ENCODE measurements around the gene RBM5. TPM values are rescaled to one million over a fixed set of nuclear protein-coding genes. Genes with fewer than 3 reads are reported as not detected.

RBM5 gene
- total and polyA plus RNA-seq, 2 donors (not counting 1 experiment from before 2014, with no cell fraction given): 405 to 464 TPM

DNA sequence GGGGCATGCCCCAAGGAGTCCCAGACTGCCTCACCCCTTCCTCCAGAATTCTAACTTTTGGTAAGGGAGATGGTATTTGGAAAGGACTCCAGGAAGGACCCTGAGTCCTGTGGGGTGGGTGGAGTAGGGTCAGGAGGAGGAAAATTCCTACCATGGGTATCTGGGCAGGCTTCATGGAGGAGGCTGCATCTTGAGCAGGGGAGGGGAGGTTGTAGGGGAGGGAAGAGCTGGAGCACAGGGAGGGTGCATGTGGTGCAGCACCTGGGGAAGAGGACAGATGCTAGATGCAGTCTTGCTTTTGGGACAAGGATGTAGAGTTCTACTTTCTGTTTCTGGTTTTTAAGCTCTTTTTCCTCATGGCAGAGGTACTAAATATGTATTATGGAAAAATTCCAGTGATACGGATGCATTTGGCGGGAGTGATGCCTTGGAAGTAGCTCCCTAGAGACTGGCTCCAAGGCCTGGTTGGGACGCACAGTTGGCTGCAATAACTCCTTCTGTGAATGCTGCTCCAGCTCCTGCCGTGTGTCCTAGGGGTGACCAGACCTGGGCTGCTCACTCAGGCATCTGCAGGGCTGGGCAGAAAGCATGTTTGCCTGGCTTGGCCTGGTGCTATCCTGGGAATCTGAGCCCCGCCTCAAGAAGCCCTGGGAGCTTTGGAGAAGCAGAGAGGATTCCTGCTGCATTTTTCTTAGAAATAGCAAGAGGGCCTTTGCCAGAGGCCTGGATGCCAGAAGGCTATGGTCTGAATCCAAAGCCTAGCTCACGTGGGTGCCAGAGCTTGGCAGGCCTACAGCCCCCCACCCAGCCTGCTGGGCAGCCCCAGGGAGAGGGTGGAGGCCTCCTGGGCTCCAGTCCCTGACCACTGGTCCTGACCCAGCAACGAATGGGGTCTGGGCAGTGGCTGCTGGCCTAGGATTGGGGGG is 76.5 kb downstream of the RBM5 start:
- CTCF ChIA-PET: interaction anchor here (1.3 kb wide), 1 partner anchor 27 kb away, joined by 3 read pairs; no protein-coding TSS in a partner anchor
- intact Hi-C loops (cut with micrococcal nuclease): no loop called here

More for the DNA sequence above, 76.5 kb downstream of the RBM5 start:
- no peaks in the 10 kb centered on the region for H3K4me1 Mint-ChIP-seq
- peaks cover 9% of the 10 kb centered on the region for H3K27me3 Mint-ChIP-seq
- H3K4me3 ChIP-seq (ENCODE audit: control extremely low read depth in 1 of 5, extremely low read depth in 1 of 5, insufficient read depth in 1 of 5, low read depth in 2 of 5, low read length in 4 of 5): no peak overlapping the region
- no peak overlapping the region for H3K4me2 ChIP-seq (replicated peaks; ENCODE audit: low read depth, low read length, poor library complexity, severe bottlenecking)
- ATAC-seq (ENCODE audit: low read depth) (no peak), DNase-seq (no peak)
- H3K27me3 ChIP-seq (replicated peaks in 1 of 4; ENCODE audit: control extremely low read depth in 1 of 4, control insufficient read depth in 3 of 4, insufficient read depth in 4 of 4, low read length in 3 of 4): no peaks in the 10 kb centered on the region
- H3K9ac ChIP-seq (ENCODE audit: low read length): no peak overlapping the region
- POLR2A ChIA-PET: no interaction called here
- no peaks in the 10 kb centered on the region for H3K36me3 ChIP-seq (replicated peaks in 1 of 2; ENCODE audit: control extremely low read depth in 1 of 2, control insufficient read depth in 1 of 2, extremely low read depth in 1 of 2, insufficient read depth in 2 of 2, low read length in 1 of 2)
- no peaks in the 10 kb centered on the region for H3K9me3 Mint-ChIP-seq (ENCODE audit: insufficient read depth)
- no peaks in the 10 kb centered on the region for H3K4me1 ChIP-seq (ENCODE audit: control insufficient read depth in 2 of 2, insufficient read depth in 2 of 2, low read length in 2 of 2)
- H4K20me1 ChIP-seq (ENCODE audit: control insufficient read depth, insufficient read depth, low read length, poor library complexity, severe bottlenecking): no peaks in the 10 kb centered on the region
- H3K27ac ChIP-seq (ENCODE audit: low read length in 2 of 2): no peak overlapping the region
- TF ChIP-seq, protein P1, sequence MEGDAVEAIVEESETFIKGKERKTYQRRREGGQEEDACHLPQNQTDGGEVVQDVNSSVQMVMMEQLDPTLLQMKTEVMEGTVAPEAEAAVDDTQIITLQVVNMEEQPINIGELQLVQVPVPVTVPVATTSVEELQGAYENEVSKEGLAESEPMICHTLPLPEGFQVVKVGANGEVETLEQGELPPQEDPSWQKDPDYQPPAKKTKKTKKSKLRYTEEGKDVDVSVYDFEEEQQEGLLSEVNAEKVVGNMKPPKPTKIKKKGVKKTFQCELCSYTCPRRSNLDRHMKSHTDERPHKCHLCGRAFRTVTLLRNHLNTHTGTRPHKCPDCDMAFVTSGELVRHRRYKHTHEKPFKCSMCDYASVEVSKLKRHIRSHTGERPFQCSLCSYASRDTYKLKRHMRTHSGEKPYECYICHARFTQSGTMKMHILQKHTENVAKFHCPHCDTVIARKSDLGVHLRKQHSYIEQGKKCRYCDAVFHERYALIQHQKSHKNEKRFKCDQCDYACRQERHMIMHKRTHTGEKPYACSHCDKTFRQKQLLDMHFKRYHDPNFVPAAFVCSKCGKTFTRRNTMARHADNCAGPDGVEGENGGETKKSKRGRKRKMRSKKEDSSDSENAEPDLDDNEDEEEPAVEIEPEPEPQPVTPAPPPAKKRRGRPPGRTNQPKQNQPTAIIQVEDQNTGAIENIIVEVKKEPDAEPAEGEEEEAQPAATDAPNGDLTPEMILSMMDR (IDR thresholded peaks at IDR 0.05): no peak
- no peak for TF ChIP-seq EZH2 (IDR thresholded peaks at IDR 0.05; ENCODE audit: borderline replicate concordance, insufficient read depth, low read depth, low read length, poor library complexity, severe bottlenecking)
- no peak overlapping the region for H3K4me3 Mint-ChIP-seq
- WGBS (ENCODE audit: insufficient coverage): 86% methylated on average over 7 of the region's 7 CpGs
- H2AFZ ChIP-seq (ENCODE audit: insufficient read depth, low read depth, low read length, poor library complexity, severe bottlenecking): no peak overlapping the region
- no peaks in the 10 kb centered on the region for H3K9me3 ChIP-seq (ENCODE audit: control extremely low read depth in 1 of 3, control insufficient read depth in 2 of 3, insufficient read depth in 1 of 3, low read length in 2 of 3)
- H3K79me2 ChIP-seq (ENCODE audit: control insufficient read depth, insufficient read depth, low read length): no peaks in the 10 kb centered on the region
- H3K27ac Mint-ChIP-seq: no peak overlapping the region

Measured in B cell (primary cell).